Measurements from ENCODE around the gene MTUS2. TPM values are rescaled to one million over a fixed set of nuclear protein-coding genes. Genes with fewer than 3 reads are reported as not detected.

MTUS2 gene
- total RNA-seq, 1 experiment from 2014 or later = 0.35 TPM

- no peak overlapping the region for H2BK12ac ChIP-seq (ENCODE audit: insufficient read length, low read depth, low read length)
- no peak overlapping the region for H3K23ac ChIP-seq (ENCODE audit: insufficient read length, low read depth, low read length)
- WGBS (ENCODE audit: extremely low coverage, insufficient read length, low lambda C conversion rate) = no CpG with 5 or more reads among the region's 4 CpGs
- no peaks in the 10 kb centered on the region for H4K20me1 ChIP-seq (ENCODE audit: control insufficient read depth, insufficient read depth, insufficient read length)
- Mint-ChIP-seq H3K27ac (no peak overlapping the region), H3K36me3 (ENCODE audit: insufficient read depth in 1 of 3, low read depth in 3 of 3) (no peaks in the 10 kb centered on the region), H3K4me1 (no peaks in the 10 kb centered on the region), H3K4me3 (no peak overlapping the region), H3K27me3 (ENCODE audit: low read depth) (no peaks in the 10 kb centered on the region; the same call in 1 of the 2 replicates), H3K9me3 (no peaks in the 10 kb centered on the region)
- H3K79me1 ChIP-seq (ENCODE audit: insufficient read depth, low read depth, low read length, poor library complexity, severe bottlenecking) = no peaks in the 10 kb centered on the region
- no peak overlapping the region for H4K5ac ChIP-seq (ENCODE audit: insufficient read length, low read depth, low read length)
- no peak overlapping the region for H3K27ac ChIP-seq (ENCODE audit: insufficient read length, low read depth, low read length)
- H4K91ac ChIP-seq (ENCODE audit: insufficient read length, low read depth, low read length) = no peak overlapping the region
- no peak overlapping the region for H3K4ac ChIP-seq (ENCODE audit: low read depth, low read length)
- no peak overlapping the region for H3K56ac ChIP-seq (ENCODE audit: insufficient read length, low read depth, low read length)
- no peak overlapping the region for H3K14ac ChIP-seq (ENCODE audit: insufficient read depth, low read length)
- H3K18ac ChIP-seq (ENCODE audit: insufficient read length, low read depth, low read length) = no peak overlapping the region
- no peak overlapping the region for H2AFZ ChIP-seq (ENCODE audit: low read length)
- H3K9me3 ChIP-seq (ENCODE audit: control insufficient read depth, low read depth, low read length) = no peaks in the 10 kb centered on the region
- no peak for TF ChIP-seq CTCF (conservative IDR thresholded peaks at IDR 0.05)
- no peak overlapping the region for H2AK5ac ChIP-seq (ENCODE audit: insufficient read length, low read length)
- no peak overlapping the region for H2BK5ac ChIP-seq (ENCODE audit: insufficient read length, low read length)
- no peak overlapping the region for H2BK15ac ChIP-seq (ENCODE audit: low read depth, low read length)
- no peak overlapping the region for H3T11ph ChIP-seq (ENCODE audit: low read length)
- H3K4me1 ChIP-seq (ENCODE audit: insufficient read depth, low read length) = no peaks in the 10 kb centered on the region
- no peak overlapping the region for H2BK20ac ChIP-seq (ENCODE audit: low read depth, low read length, poor library complexity, severe bottlenecking)
- no peak overlapping the region for H3K4me2 ChIP-seq (ENCODE audit: insufficient read depth, insufficient read length, low read length)
- no peaks in the 10 kb centered on the region for H3K23me2 ChIP-seq (ENCODE audit: insufficient read length, low read depth, low read length, poor library complexity, severe bottlenecking)
- no peak overlapping the region for H3K9ac ChIP-seq (ENCODE audit: extremely low read depth, insufficient read length, low read length)
- no peak for DNase-seq
- H3K27me3 ChIP-seq (ENCODE audit: insufficient read depth, low read length) = no peaks in the 10 kb centered on the region
- no peak overlapping the region for H2BK120ac ChIP-seq (ENCODE audit: low read depth, low read length, poor library complexity, severe bottlenecking)
- no peak overlapping the region for H4K8ac ChIP-seq (replicated peaks; ENCODE audit: insufficient read length, low read depth, low read length)
- H3K79me2 ChIP-seq (ENCODE audit: insufficient read depth, low read length) = no peaks in the 10 kb centered on the region
Measured at GRCh38 chr13:28843639-28844038, 23.5 kb downstream of the MTUS2 start.

Data from H9 (cell line).